Measurements from ENCODE around the gene SGCD. TPM values are rescaled to one million over a fixed set of nuclear protein-coding genes. Genes with fewer than 3 reads are reported as not detected.

SGCD gene
- total and polyA plus RNA-seq, 2 of the 4 experiments (the other 2 are of a cell fraction), result 5.8 to 10.6 TPM

DNA sequence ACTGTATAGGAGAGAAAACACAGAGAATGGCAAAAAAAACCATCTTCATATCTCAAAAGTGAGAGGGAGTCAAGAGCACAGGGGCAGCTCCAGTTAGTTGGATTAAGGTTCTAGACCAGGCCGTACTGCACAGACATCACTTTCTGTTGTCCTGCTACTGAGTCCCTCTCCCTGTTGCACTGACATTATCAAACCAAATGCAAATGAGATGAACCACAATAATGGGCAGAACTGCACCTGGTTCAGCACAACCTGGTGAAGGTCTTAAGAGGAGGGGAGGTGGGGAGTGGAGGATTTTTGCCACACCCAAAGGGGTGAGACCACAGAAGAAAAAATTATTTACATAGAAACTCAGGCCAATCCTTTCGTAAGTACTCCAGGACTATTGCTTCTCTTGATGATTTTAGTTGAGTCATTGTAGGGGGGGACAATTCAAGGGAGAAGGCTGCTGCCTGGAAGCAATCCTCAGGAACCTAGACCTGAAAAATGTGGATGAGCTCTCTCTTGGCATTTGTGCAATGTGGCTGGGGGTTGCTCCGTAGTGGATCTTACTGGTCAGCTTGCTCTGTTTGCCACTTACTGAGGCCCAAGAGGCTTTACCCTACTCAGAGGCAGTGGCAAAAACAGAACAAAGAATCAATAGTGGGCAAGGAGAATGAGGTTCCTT is 428.6 kb downstream of the SGCD start:
- H2BK15ac ChIP-seq (ENCODE audit: low read depth, low read length), result no peak overlapping the region
- H4K8ac ChIP-seq (ENCODE audit: low read depth in 2 of 2, low read length in 2 of 2), result no peak overlapping the region
- H4K20me1 ChIP-seq (ENCODE audit: insufficient read depth, low read length), result no peaks in the 10 kb centered on the region
- no CpG with 5 or more reads among the region's 3 CpGs for WGBS, 2 experiments (ENCODE audit: extremely low coverage in 2 of 2, insufficient read length in 1 of 2)
- no peak overlapping the region for H2BK120ac ChIP-seq (ENCODE audit: low read depth, low read length)
- no peaks in the 10 kb centered on the region for H3K79me1 ChIP-seq (ENCODE audit: low read depth in 1 of 2, low read length in 2 of 2)
- H3K56ac ChIP-seq (ENCODE audit: extremely low read depth, insufficient read depth, low read length), result no peak overlapping the region
- H3K27me3 ChIP-seq (ENCODE audit: control insufficient read depth, insufficient read depth, low read length), result no peaks in the 10 kb centered on the region
- no peaks in the 10 kb centered on the region for H3K4me1 ChIP-seq (ENCODE audit: control insufficient read depth, insufficient read depth, low read length)
- no peak overlapping the region for H2AK9ac ChIP-seq (replicated peaks; ENCODE audit: low read depth, low read length, poor library complexity)
- no peak overlapping the region for H3K23ac ChIP-seq (ENCODE audit: low read depth, low read length)
- H3K4me3 ChIP-seq (ENCODE audit: insufficient read depth, low read depth, low read length), result no peak overlapping the region
- H3K27ac ChIP-seq (ENCODE audit: insufficient read depth, low read length), result no peak overlapping the region
- H4K91ac ChIP-seq (ENCODE audit: insufficient read depth, low read depth, low read length), result no peak overlapping the region
- H3K9ac ChIP-seq (ENCODE audit: low read depth, low read length), result no peak overlapping the region
- no peak for TF ChIP-seq POLR2A (IDR thresholded peaks at IDR 0.05; ENCODE audit: low read depth, low read length)
- no peak for TF ChIP-seq CTCF (conservative IDR thresholded peaks at IDR 0.05; ENCODE audit: low read depth, low read length)
- no peak for TF ChIP-seq FOS (IDR thresholded peaks at IDR 0.05; ENCODE audit: low read depth, low read length)
- TF ChIP-seq CHD1 (IDR thresholded peaks at IDR 0.05; ENCODE audit: low read depth, low read length), result no peak
- no peak for TF ChIP-seq NFE2L2 (IDR thresholded peaks at IDR 0.05; ENCODE audit: low read depth, low read length)
- TF ChIP-seq MAZ (IDR thresholded peaks at IDR 0.05; ENCODE audit: borderline replicate concordance, low read depth, low read length), result no peak
- TF ChIP-seq ELK1 (IDR thresholded peaks at IDR 0.05; ENCODE audit: borderline replicate concordance, low read depth, low read length), result no peak
- no peak for TF ChIP-seq CEBPB (IDR thresholded peaks at IDR 0.05; ENCODE audit: low read depth, low read length)
- no peak for TF ChIP-seq MXI1 (IDR thresholded peaks at IDR 0.05; ENCODE audit: borderline replicate concordance, low read depth, low read length)
- no peak for TF ChIP-seq USF2 (IDR thresholded peaks at IDR 0.05; ENCODE audit: low read depth, low read length)
- TF ChIP-seq BHLHE40 (IDR thresholded peaks at IDR 0.05; ENCODE audit: low read depth, low read length), result no peak
- TF ChIP-seq RFX5 (IDR thresholded peaks at IDR 0.05; ENCODE audit: low read depth, low read length), result no peak
- ChIA-PET POLR2A (ENCODE audit: unreplicated experiment) (no interaction called here), CTCF (no interaction called here)
- no peaks in the 10 kb centered on the region for H3K9me3 ChIP-seq (ENCODE audit: control insufficient read depth, insufficient read depth, low read length)
- dilution Hi-C loops (cut with HindIII; ENCODE audit: low sequenced_read_pairs, unreplicated experiment) (no loop called here), in situ Hi-C loops (cut with MboI; ENCODE audit: low sequenced_read_pairs) (no loop called here), intact Hi-C loops (cut with micrococcal nuclease) (no loop called here)
- no peak overlapping the region for H3K4ac ChIP-seq (ENCODE audit: low read depth, low read length)
- H4K5ac ChIP-seq (ENCODE audit: low read depth, low read length), result no peak overlapping the region
- H3K18ac ChIP-seq (ENCODE audit: low read depth, low read length), result no peak overlapping the region
- no peak overlapping the region for H2BK5ac ChIP-seq (ENCODE audit: low read depth, low read length, poor library complexity, severe bottlenecking)
- ATAC-seq (ENCODE audit: low read depth), result peak; percentile 53
- no peaks in the 10 kb centered on the region for H3K9me1 ChIP-seq (ENCODE audit: insufficient read depth, low read length)
- peak; percentile 24 for DNase-seq
- H2AFZ ChIP-seq (replicated peaks; ENCODE audit: low read length, poor library complexity), result no peak overlapping the region
- H2BK20ac ChIP-seq (ENCODE audit: low read depth, low read length), result no peak overlapping the region
- H2AK5ac ChIP-seq (ENCODE audit: low read depth, low read length), result no peak overlapping the region
- H3K14ac ChIP-seq (replicated peaks; ENCODE audit: low read depth, low read length), result no peak overlapping the region
- H3K4me2 ChIP-seq (ENCODE audit: low read depth, low read length), result no peak overlapping the region
- H3K36me3 ChIP-seq (ENCODE audit: control insufficient read depth, insufficient read depth, low read length), result peaks cover 9% of the 10 kb centered on the region; the same call in 1 of the 2 replicates
- no TSS peak for BruUV-seq (replicated peaks)

Data from IMR-90 (cell line).